ENCODE results near the gene XPR1.

- no peak for TF ChIP-seq CTCF (conservative IDR thresholded peaks at IDR 0.05; ENCODE audit: low read length)
- no peak for TF ChIP-seq EZH2phosphoT487 (IDR thresholded peaks at IDR 0.05; ENCODE audit: borderline replicate concordance)
Observed at GRCh38 chr1:180652792-180653191, 21.0 kb downstream of the XPR1 start.

Measured in Loucy (cell line).